ENCODE data around the gene ADRA2A.

Gene ADRA2A

DNA sequence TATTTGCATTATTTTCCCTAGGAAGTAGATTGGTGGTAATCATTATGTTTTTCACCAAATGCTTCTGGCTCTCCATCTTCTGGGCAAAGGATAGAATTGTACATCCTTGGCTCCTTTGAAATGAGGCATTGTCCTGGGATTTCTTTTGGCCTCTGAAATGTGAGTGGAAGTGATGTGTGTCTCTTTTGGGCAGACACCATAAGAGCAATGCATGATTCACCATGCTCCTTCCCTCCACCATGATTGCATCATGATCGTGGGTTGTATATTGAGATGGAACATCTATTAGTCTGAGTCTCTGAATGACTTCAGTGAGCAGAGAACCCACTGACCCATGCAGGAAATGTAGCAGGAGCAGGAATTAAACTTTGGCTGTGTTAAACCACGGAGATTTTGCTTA is 49.2 kb downstream of the ADRA2A start:
- TF ChIP-seq, protein P1, sequence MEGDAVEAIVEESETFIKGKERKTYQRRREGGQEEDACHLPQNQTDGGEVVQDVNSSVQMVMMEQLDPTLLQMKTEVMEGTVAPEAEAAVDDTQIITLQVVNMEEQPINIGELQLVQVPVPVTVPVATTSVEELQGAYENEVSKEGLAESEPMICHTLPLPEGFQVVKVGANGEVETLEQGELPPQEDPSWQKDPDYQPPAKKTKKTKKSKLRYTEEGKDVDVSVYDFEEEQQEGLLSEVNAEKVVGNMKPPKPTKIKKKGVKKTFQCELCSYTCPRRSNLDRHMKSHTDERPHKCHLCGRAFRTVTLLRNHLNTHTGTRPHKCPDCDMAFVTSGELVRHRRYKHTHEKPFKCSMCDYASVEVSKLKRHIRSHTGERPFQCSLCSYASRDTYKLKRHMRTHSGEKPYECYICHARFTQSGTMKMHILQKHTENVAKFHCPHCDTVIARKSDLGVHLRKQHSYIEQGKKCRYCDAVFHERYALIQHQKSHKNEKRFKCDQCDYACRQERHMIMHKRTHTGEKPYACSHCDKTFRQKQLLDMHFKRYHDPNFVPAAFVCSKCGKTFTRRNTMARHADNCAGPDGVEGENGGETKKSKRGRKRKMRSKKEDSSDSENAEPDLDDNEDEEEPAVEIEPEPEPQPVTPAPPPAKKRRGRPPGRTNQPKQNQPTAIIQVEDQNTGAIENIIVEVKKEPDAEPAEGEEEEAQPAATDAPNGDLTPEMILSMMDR (IDR thresholded peaks at IDR 0.05; ENCODE audit: low read depth, low read length, missing control alignments) = no peak
- no peak overlapping the region for H3K4me3 ChIP-seq (ENCODE audit: low read depth, low read length)
- in situ Hi-C loops (cut with HindIII; ENCODE audit: low sequenced_read_pairs) = no loop called here
- no peak for DNase-seq (ENCODE audit: low read depth)

DNA sequence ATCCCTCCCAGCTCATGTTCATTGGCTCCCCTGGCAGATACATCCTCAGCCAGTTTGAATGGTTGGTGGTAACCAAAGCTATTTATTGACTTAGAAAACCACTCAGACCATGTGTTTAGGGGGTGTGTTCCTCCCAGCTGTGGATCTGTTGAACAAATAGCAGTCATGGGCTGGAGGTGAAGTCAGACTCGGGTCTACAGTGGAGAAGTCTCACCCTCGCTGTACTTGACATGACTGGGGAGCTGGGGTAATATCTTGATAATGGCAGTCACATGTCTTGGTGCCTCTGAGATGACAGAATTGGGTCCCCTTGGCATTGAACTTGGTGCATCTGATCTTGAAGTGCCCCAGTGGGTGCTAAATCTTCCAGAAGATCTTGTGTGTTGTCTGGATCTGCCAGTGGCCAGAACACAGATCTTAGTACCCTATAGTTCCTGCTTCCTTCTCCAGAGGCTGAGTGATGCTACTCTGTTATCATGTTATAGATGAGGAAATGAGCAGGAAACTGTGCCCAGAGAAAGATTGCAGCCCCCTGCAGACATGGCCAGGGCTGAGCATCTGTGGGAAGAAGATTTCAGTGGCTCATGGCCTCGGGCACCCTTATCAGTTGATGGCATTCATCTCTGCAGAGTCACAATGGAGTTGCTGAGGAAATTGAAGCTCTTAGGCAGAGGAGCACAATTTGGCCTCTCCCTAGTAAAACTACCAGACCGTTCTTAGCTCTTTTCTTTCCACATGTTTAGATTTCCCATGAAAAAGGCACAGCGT is 50.4 kb downstream of the ADRA2A start:
- TF ChIP-seq, protein P1 (IDR thresholded peaks at IDR 0.05; ENCODE audit: low read depth, low read length, missing control alignments) = no peak
- in situ Hi-C loops (cut with HindIII; ENCODE audit: low sequenced_read_pairs) = no loop called here
- H3K4me3 ChIP-seq (ENCODE audit: low read depth, low read length) = no peak overlapping the region
- no peak for DNase-seq (ENCODE audit: low read depth)

DNA sequence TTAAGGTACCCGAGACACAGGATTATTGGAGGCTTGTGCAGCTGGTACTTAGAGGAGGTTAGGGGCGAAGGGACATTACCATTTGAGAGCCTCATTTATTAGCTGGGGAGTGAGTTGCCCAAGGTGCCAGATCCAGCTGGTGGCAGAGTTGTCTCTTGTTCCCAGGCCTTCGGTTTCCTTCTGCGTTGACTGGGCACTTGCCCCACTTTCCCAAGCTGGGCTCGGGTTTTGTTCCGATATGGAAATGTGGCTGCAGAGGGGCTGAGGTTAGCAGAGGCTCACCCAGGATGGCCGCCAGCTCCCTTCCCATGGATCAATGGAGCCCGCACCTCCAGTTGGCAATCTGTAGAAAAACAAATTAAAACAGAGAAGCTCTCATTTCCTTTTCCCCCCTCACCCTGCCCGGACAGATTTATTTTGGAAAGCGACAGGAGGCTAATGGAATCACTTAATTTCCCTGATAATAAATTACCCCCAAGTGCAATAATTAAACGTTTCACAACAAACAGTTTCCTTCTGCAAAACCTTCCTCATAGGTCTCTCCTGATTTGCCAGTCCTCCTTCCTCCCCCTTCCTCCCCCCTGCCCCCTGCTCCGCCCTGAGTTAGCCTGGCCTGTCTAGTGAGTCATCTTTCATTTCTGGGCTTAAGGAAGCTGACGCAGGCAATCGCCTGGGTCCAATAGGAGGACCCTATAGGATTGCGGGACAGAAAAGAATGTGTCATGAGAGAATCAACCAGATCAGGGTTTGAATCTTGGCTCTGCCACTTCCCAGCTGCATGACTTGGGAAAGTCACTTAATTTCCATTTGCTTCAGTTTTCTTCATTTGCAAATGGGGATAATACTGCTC is 51.7 kb downstream of the ADRA2A start:
- TF ChIP-seq, protein P1 (IDR thresholded peaks at IDR 0.05; ENCODE audit: low read depth, low read length, missing control alignments) = no peak
- no peak for DNase-seq (ENCODE audit: low read depth)
- in situ Hi-C loops (cut with HindIII; ENCODE audit: low sequenced_read_pairs) = no loop called here
- H3K4me3 ChIP-seq (ENCODE audit: low read depth, low read length) = no peak overlapping the region

DNA sequence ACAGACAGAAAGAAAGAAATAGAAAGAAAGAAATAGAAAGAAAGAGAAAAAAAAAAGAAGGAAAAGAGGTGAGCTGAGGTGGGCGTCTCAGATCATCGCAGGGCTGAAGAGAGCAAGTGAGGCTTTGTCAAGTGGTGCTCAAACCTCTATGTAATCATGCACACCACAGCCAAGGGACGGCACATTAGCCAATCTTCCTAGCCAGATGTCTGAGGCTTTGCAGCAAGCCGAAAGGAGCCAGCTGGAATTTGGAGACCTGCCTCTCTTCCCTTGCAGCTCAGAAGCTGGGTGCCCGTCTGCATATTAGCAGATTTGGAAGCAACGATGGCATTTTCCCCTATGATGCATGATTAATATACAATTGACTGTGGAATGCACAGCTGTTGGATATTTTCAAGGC is 52.5 kb downstream of the ADRA2A start:
- DNase-seq (ENCODE audit: low read depth) = no peak
- TF ChIP-seq, protein P1 (IDR thresholded peaks at IDR 0.05; ENCODE audit: low read depth, low read length, missing control alignments) = no peak
- in situ Hi-C loops (cut with HindIII; ENCODE audit: low sequenced_read_pairs) = no loop called here
- no peak overlapping the region for H3K4me3 ChIP-seq (ENCODE audit: low read depth, low read length)

DNA sequence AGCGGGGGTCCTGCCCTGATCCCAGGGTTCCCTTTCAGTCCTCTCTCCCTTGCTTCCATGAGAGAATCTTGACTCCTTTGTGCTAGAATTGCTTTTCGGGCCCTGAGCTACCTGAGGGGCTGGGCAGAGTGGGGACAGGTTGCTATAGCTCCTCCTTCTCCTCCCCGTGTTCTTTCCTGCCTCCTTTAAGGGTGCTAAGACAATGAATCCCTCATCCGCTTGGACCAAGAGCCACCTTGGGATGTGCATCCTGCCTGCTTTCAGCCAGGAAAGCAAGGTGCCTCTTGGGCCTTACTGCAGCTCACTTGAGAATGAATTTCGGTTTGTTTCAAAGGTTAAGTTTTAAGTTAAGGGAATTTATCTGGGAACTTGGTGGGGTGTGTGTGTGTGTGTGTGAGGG is 53.6 kb downstream of the ADRA2A start:
- TF ChIP-seq, protein P1 (IDR thresholded peaks at IDR 0.05; ENCODE audit: low read depth, low read length, missing control alignments) = no peak
- in situ Hi-C loops (cut with HindIII; ENCODE audit: low sequenced_read_pairs) = no loop called here
- DNase-seq (ENCODE audit: low read depth) = no peak
- H3K4me3 ChIP-seq (ENCODE audit: low read depth, low read length) = no peak overlapping the region

Measured in astrocyte of the cerebellum (primary cell).